Type B pancreatic cell (in vitro differentiated cells): Measurements from ENCODE around the gene GLYR1. TPM values are rescaled to one million over a fixed set of nuclear protein-coding genes. Genes with fewer than 3 reads are reported as not detected.
"Not testable (repeated sequence)": the region's sequence is repeated elsewhere in the genome, so short reads cannot be mapped to it uniquely, and the experiment has no call there.

Experiments used
- DNase-seq: peaks from one replicate; pipeline ENCODE4 v3.0.0; 2021; ENCODE audit warnings: mixed read lengths; ENCODE audit not compliant: unreplicated experiment; ENCODE audit errors: extremely low spot score
- H3K27ac Mint-ChIP-seq: 2 replicates; pipeline ENCODE4 v1.8.0; 2021; ENCODE audit warnings: mild to moderate bottlenecking, mixed read lengths
- H3K27me3 Mint-ChIP-seq: 2 replicates; pipeline ENCODE4 v1.8.0; 2021; ENCODE audit warnings: mixed read lengths
- H3K36me3 Mint-ChIP-seq: 2 replicates; pipeline ENCODE4 v1.8.0; 2021; ENCODE audit warnings: mixed read lengths
- H3K4me1 Mint-ChIP-seq: one replicate; pipeline ENCODE4 v1.8.0; 2021; ENCODE audit warnings: mixed read lengths; ENCODE audit not compliant: unreplicated experiment
- H3K4me3 Mint-ChIP-seq: 2 replicates; pipeline ENCODE4 v1.8.0; 2021; ENCODE audit warnings: mild to moderate bottlenecking, mixed read lengths
- H3K9me3 Mint-ChIP-seq: 2 replicates; pipeline ENCODE4 v1.8.0; 2021; ENCODE audit warnings: mixed read lengths
- CTCF ChIP-seq: fragments of 200-600 bp; sonication (generic); conservative IDR thresholded peaks from 2 replicates; pipeline ENCODE4 v1.5.0; 2021; ENCODE audit warnings: antibody characterized with exemption, mild to moderate bottlenecking
- long read RNA-seq: library from polyadenylated mRNA; unstranded; transcript quantifications from one replicate; pipeline ENCODE4 v2.0.0, GENCODE V29; 2020
- total RNA-seq: library from RNA; stranded (reverse); gene quantifications from 2 replicates; pipeline ENCODE4 v1.2.1, GENCODE V29; 2021; ENCODE audit warnings: low replicate concordance

The GLYR1 gene
- total RNA-seq = 120 and 126 TPM in 2 replicates
- long read RNA-seq, partial matches to known transcripts = 6 of 16 reads
- long read RNA-seq, other reads (novel, unspliced or antisense) = 9 of 16 reads

GRCh38 chr16:4846901-4847773 lies at the start of gene GLYR1, which contains the start of gene UBN1:
GLYR1 (minus strand) TSS chr16:4847288; CDS start chr16:4847265, 23 bp downstream.
UBN1 (plus strand) TSS chr16:4847481; CDS start chr16:4852918, 5,437 bp downstream.
- DNase-seq = peak; percentile 100
- Mint-ChIP-seq H3K4me1 (peaks cover 44% of the 10 kb centered on the region), H3K27ac (peak within 1 kb of the TSS; percentile 88)

GRCh38 chr16:4896761-4897160 lies 49.7 kb upstream of the GLYR1 start:
- not testable (repeated sequence) for H3K4me1 Mint-ChIP-seq, H3K9me3 Mint-ChIP-seq, DNase-seq, H3K27ac Mint-ChIP-seq, H3K27me3 Mint-ChIP-seq, H3K4me3 Mint-ChIP-seq
- peaks cover 13% of the 10 kb centered on the region for H3K36me3 Mint-ChIP-seq

More at GRCh38 chr16:4846901-4847773, at the start of gene GLYR1, which contains the start of gene UBN1:
- no peaks in the 10 kb centered on the region for H3K9me3 Mint-ChIP-seq
- peaks cover 13% of the 10 kb centered on the region for H3K36me3 Mint-ChIP-seq
- H3K4me3 Mint-ChIP-seq = peak within 1 kb of the TSS; percentile 92
- H3K27me3 Mint-ChIP-seq = no peaks in the 10 kb centered on the region
- TF ChIP-seq CTCF = no peak

- no peak for TF ChIP-seq CTCF
- no peak overlapping the region for H3K27ac Mint-ChIP-seq
- H3K36me3 Mint-ChIP-seq = peaks cover 13% of the 10 kb centered on the region
- no peaks in the 10 kb centered on the region for H3K9me3 Mint-ChIP-seq
- H3K27me3 Mint-ChIP-seq = no peaks in the 10 kb centered on the region
- H3K4me3 Mint-ChIP-seq = no peak overlapping the region
- no peaks in the 10 kb centered on the region for H3K4me1 Mint-ChIP-seq
- DNase-seq = no peak
These were observed 48.3 kb upstream of the GLYR1 start for GRCh38 chr16:4895366-4895765.

GRCh38 chr16:4894276-4895150 lies 47.4 kb upstream of the GLYR1 start:
- Mint-ChIP-seq H3K4me1 (no peaks in the 10 kb centered on the region), H3K4me3 (no peak overlapping the region), H3K9me3 (no peaks in the 10 kb centered on the region), H3K36me3 (peaks cover 13% of the 10 kb centered on the region), H3K27me3 (no peaks in the 10 kb centered on the region), H3K27ac (no peak overlapping the region)
- DNase-seq = no peak
- TF ChIP-seq CTCF = no peak

GRCh38 chr16:4893103-4893862 lies 46.2 kb upstream of the GLYR1 start:
- Mint-ChIP-seq H3K4me3 (no peak overlapping the region), H3K9me3 (no peaks in the 10 kb centered on the region), H3K4me1 (no peaks in the 10 kb centered on the region), H3K36me3 (peaks cover 10% of the 10 kb centered on the region), H3K27ac (peak overlapping the region; percentile 64), H3K27me3 (no peaks in the 10 kb centered on the region)
- DNase-seq = no peak
- TF ChIP-seq CTCF = no peak
